H1 (cell line): ENCODE data around the gene APOA4. TPM values are rescaled to one million over a fixed set of nuclear protein-coding genes. Genes with fewer than 3 reads are reported as not detected.

Source experiments
- CTCF ChIA-PET: fragments of 300-600 bp; sonication (Branson Sonifier 250); formaldehyde crosslinking; loops from one replicate; lab custom pipeline; 2021; ENCODE audit not compliant: partially characterized antibody; lab: Charles Lee
- POLR2A ChIA-PET: fragments of 300-600 bp; sonication (Branson Sonifier 250); formaldehyde crosslinking; loops from one replicate; lab custom pipeline; 2021; ENCODE audit warnings: inconsistent platforms; ENCODE audit not compliant: partially characterized antibody; lab: Charles Lee
- DNase-seq, 2 experiments: peaks; one replicate each; pipeline versions ENCODE4 v3.0.0 to v3.0.0-alpha.2; 2010 to 2022; ENCODE audit warnings: low spot score in 2 of 2, low read depth in 1 of 2, mixed read lengths in 1 of 2
- FAIRE-seq: peaks from 2 replicates; lab custom pipeline; 2011; peaks lifted over from hg19 to GRCh38; lab: Jason Lieb, UNC
- H2AFZ ChIP-seq: 2 replicates; pipeline ENCODE4 v1.8.1; 2012; ENCODE audit warnings: low read length, inconsistent platforms
- H2AK5ac ChIP-seq: 2 replicates; pipeline ENCODE4 v1.6.1; 2013; ENCODE audit warnings: low read depth, low read length
- H2BK120ac ChIP-seq: replicated peaks from 2 replicates; pipeline ENCODE3; 2013; ENCODE audit warnings: low read depth, low read length, inconsistent platforms
- H2BK12ac ChIP-seq: 2 replicates; pipeline ENCODE4 v1.6.1; 2013; ENCODE audit warnings: low read depth, low read length
- H2BK15ac ChIP-seq: 2 replicates; pipeline ENCODE4 v1.6.1; 2013; ENCODE audit warnings: low read length
- H2BK20ac ChIP-seq: 2 replicates; pipeline ENCODE4 v1.6.1; 2013; ENCODE audit warnings: low read length
- H2BK5ac ChIP-seq: 2 replicates; pipeline ENCODE4 v1.6.1; 2013; ENCODE audit warnings: low read depth, low read length
- H3K14ac ChIP-seq: 2 replicates; pipeline ENCODE4 v1.6.1; 2013; ENCODE audit warnings: inconsistent platforms; ENCODE audit not compliant: insufficient read length
- H3K18ac ChIP-seq: 2 replicates; pipeline ENCODE4 v1.6.1; 2013; ENCODE audit warnings: low read length; ENCODE audit errors: extremely low read depth
- H3K23ac ChIP-seq: 2 replicates; pipeline ENCODE4 v1.6.1; 2013; ENCODE audit warnings: inconsistent platforms; ENCODE audit not compliant: insufficient read length
- H3K23me2 ChIP-seq: 2 replicates; pipeline ENCODE4 v1.6.1; 2013; ENCODE audit warnings: low read depth, low read length
- H3K27ac ChIP-seq: 2 replicates; pipeline ENCODE4 v1.6.1; 2011; ENCODE audit warnings: low read depth, low read length, inconsistent platforms
- H3K27me3 ChIP-seq, 4 experiments: replicated peaks in 1 of 4; 1 replicate in 1 of 4; 2 replicates in 3 of 4; pipeline versions ENCODE4 v1.6.1 to v1.8.1; 2011 to 2013; ENCODE audit warnings: low read length in 3 of 4, mild to moderate bottlenecking in 3 of 4, inconsistent platforms in 2 of 4, mixed read lengths in 2 of 4, moderate library complexity in 1 of 4; ENCODE audit not compliant: control insufficient read depth in 3 of 4, insufficient read depth in 3 of 4; ENCODE audit errors: extremely low read depth in 1 of 4
- H3K36me3 ChIP-seq, 4 experiments: 2 replicates each; pipeline versions ENCODE4 v1.6.1 to v1.8.1; 2011 to 2013; ENCODE audit warnings: mild to moderate bottlenecking in 4 of 4, low read length in 3 of 4, moderate library complexity in 2 of 4, control low read depth in 1 of 4, inconsistent platforms in 1 of 4; ENCODE audit not compliant: insufficient read depth in 4 of 4, control insufficient read depth in 2 of 4
- H3K4ac ChIP-seq: replicated peaks from 2 replicates; pipeline ENCODE3; 2013; ENCODE audit warnings: low read length, low read depth, mixed read lengths, inconsistent platforms; ENCODE audit not compliant: insufficient read length
- H3K4me1 ChIP-seq, 4 experiments: replicated peaks in 1 of 4; 1 replicate in 1 of 4; 2 replicates in 3 of 4; pipeline versions ENCODE4 v1.6.1 to v1.8.1; 2011 to 2013; ENCODE audit warnings: low read length in 3 of 4, inconsistent platforms in 2 of 4, mixed read lengths in 1 of 4; ENCODE audit not compliant: insufficient read depth in 4 of 4, control insufficient read depth in 3 of 4
- H3K4me2 ChIP-seq, 2 experiments: 2 replicates each; pipeline versions ENCODE4 v1.6.1 to v1.8.1; 2011 to 2013; ENCODE audit warnings: low read depth in 2 of 2, low read length in 2 of 2, control low read depth in 1 of 2, inconsistent platforms in 1 of 2, mild to moderate bottlenecking in 1 of 2; ENCODE audit not compliant: insufficient read depth in 1 of 2
- H3K4me3 ChIP-seq, 4 experiments: fragments of 200-600, 300-600 bp in 1 of 4; sonication (generic), shearing (Covaris generic), sonication (Bioruptor Twin) in 1 of 4; 2 replicates each; pipeline versions ENCODE4 v1.5.1 to v1.8.1; 2011 to 2016; ENCODE audit warnings: low read length in 4 of 4, low read depth in 3 of 4, control low read depth in 2 of 4, inconsistent platforms in 2 of 4, mild to moderate bottlenecking in 2 of 4, mixed read lengths in 1 of 4, moderate library complexity in 1 of 4; ENCODE audit not compliant: insufficient read depth in 2 of 4; ENCODE audit errors: extremely low read depth in 1 of 4
- H3K56ac ChIP-seq: replicated peaks from 2 replicates; pipeline ENCODE3; 2013; ENCODE audit warnings: low read depth, mild to moderate bottlenecking, mixed read lengths, low read length, inconsistent platforms; ENCODE audit not compliant: insufficient read length
- H3K79me1 ChIP-seq: 2 replicates; pipeline ENCODE4 v1.6.1; 2013; ENCODE audit warnings: low read depth, low read length, control low read depth
- H3K79me2 ChIP-seq, 2 experiments: 2 replicates each; pipeline versions ENCODE4 v1.6.1 to v1.8.1; 2012 to 2013; ENCODE audit warnings: low read length in 2 of 2, mild to moderate bottlenecking in 2 of 2, inconsistent platforms in 1 of 2; ENCODE audit not compliant: insufficient read depth in 2 of 2, control insufficient read depth in 1 of 2
- H3K9ac ChIP-seq, 4 experiments: replicated peaks in 1 of 4; 1 replicate in 1 of 4; 2 replicates in 3 of 4; pipeline versions ENCODE4 v1.6.1 to v1.8.1; 2011 to 2013; ENCODE audit warnings: low read depth in 3 of 4, low read length in 3 of 4, control low read depth in 2 of 4, mild to moderate bottlenecking in 2 of 4, moderate library complexity in 2 of 4, inconsistent platforms in 1 of 4; ENCODE audit errors: extremely low read depth in 1 of 4
- H3K9me3 ChIP-seq, 2 experiments: 2 replicates each; pipeline versions ENCODE4 v1.6.1 to v1.8.1; 2012 to 2013; ENCODE audit warnings: mild to moderate bottlenecking in 2 of 2, moderate library complexity in 2 of 2, control low read depth in 1 of 2, inconsistent platforms in 1 of 2, low read depth in 1 of 2, low read length in 1 of 2, mixed read lengths in 1 of 2; ENCODE audit not compliant: insufficient read depth in 2 of 2
- H4K20me1 ChIP-seq, 2 experiments: replicated peaks in 1 of 2; 2 replicates each; pipeline versions ENCODE3 to v1.8.1; 2011 to 2013; ENCODE audit warnings: inconsistent platforms in 2 of 2, low read length in 2 of 2, mild to moderate bottlenecking in 1 of 2; ENCODE audit not compliant: insufficient read depth in 2 of 2, control insufficient read depth in 1 of 2
- H4K5ac ChIP-seq: 2 replicates; pipeline ENCODE4 v1.6.1; 2013; ENCODE audit warnings: low read length, low read depth, mixed read lengths, inconsistent platforms; ENCODE audit not compliant: insufficient read length
- H4K8ac ChIP-seq: 2 replicates; pipeline ENCODE4 v1.8.0; 2013; ENCODE audit warnings: mild to moderate bottlenecking, moderate library complexity, low read length, inconsistent platforms; ENCODE audit not compliant: insufficient read depth; ENCODE audit errors: extremely low read depth
- H4K91ac ChIP-seq: replicated peaks from 2 replicates; pipeline ENCODE3; 2013; ENCODE audit warnings: low read length, mixed read lengths, inconsistent platforms; ENCODE audit not compliant: insufficient read length
- CREB1 ChIP-seq: IDR thresholded peaks from 2 replicates; pipeline ENCODE4 v1.6.1; 2012; ENCODE audit warnings: inconsistent platforms
- KDM4A ChIP-seq: IDR thresholded peaks from one replicate; pipeline ENCODE4 v1.7.1; 2012; ENCODE audit warnings: low read depth, mild to moderate bottlenecking, moderate library complexity, low read length, inconsistent platforms; ENCODE audit not compliant: severe bottlenecking
- WGBS, 2 experiments: shearing (Covaris generic) in 1 of 2; methylation state at CpG; one replicate each; pipeline versions ENCODE4 v1.1.6 to v1.1.7; 2013 to 2015; ENCODE audit warnings: low lambda C conversion rate in 2 of 2, mixed read lengths in 2 of 2, inconsistent platforms in 1 of 2, low coverage in 1 of 2, missing lambda C conversion rate in 1 of 2; ENCODE audit not compliant: insufficient replicate concordance in 2 of 2, insufficient coverage in 1 of 2, insufficient read length in 1 of 2; ENCODE audit errors: extremely low coverage in 1 of 2, missing lambda C conversion rate in 1 of 2; 5-methylcytosine and 5-hydroxymethylcytosine counted together
- polyA plus RNA-seq, 7 experiments: library from polyadenylated mRNA; depleted of rRNA in 3 of 7; stranded (reverse) in 5 of 7; unstranded in 2 of 7; fragments of >200 nt in 5 of 7; fragments of 200-250 nt in 2 of 7; gene quantifications; 1 replicate in 5 of 7; 2 replicates in 1 of 7; 4 replicates in 1 of 7; pipeline versions ENCODE4 v1.2.1 to v1.2.3, GENCODE V29; 2011 to 2013; ENCODE audit warnings: missing spikeins in 2 of 7, mixed read lengths in 2 of 7
- total RNA-seq: library from RNA; stranded (reverse); fragmentation: NEBNext Ultra II Directional; extraction: Animal tissue kit (Norgen Biotek cat#: 25700); gene quantifications from 2 replicates; pipeline ENCODE4 v1.2.1, GENCODE V29; 2021

Gene APOA4
- total and polyA plus RNA-seq, 2 of the 8 experiments (the other 6 are each of a cell fraction or from before 2014, with no cell fraction given): not detected

- H3K79me1 ChIP-seq: no peaks in the 10 kb centered on the region
- no peak for TF ChIP-seq CREB1
- peak; percentile 72 for TF ChIP-seq KDM4A
- no peak overlapping the region for H3K23ac ChIP-seq
- no peaks in the 10 kb centered on the region for H3K9me3 ChIP-seq
- no peak overlapping the region for H2AK5ac ChIP-seq
- H3K79me2 ChIP-seq: peaks cover 12 to 22% of the 10 kb centered on the region in 2 experiments
- no peak overlapping the region for H2BK12ac ChIP-seq
- H3K27ac ChIP-seq: no peak overlapping the region
- H3K27me3 ChIP-seq: no peaks in the 10 kb centered on the region
- H3K4ac ChIP-seq: peak overlapping the region; percentile 6
- H3K23me2 ChIP-seq: peaks cover 8% of the 10 kb centered on the region
- H3K4me2 ChIP-seq: peak overlapping the region; percentile 97 to 99
- H3K4me1 ChIP-seq: peaks cover 0 to 5% (median 3%) of the 10 kb centered on the region in 4 experiments; a peak in 2 of 7 replicates
- 0 out of 2 replicates have a peak overlapping the region, but pooled peaks have one; percentile 55 for H2BK20ac ChIP-seq
- peak overlapping the region in 3 of 4 experiments; percentile 66 to 90 (median 74); a peak in 6 of 7 replicates for H3K9ac ChIP-seq
- peak overlapping the region; percentile 91 for H4K5ac ChIP-seq
- peaks cover 9 to 32% (median 20%) of the 10 kb centered on the region in 4 experiments for H3K36me3 ChIP-seq
- ChIA-PET POLR2A (interaction anchor here (0.6 to 3.6 kb wide), 5 partner anchors 10 to 373 kb away, joined by 3 to 29 read pairs (median 4); partner anchors contain the start of genes APOA5, APOC3 and ZPR1), CTCF (interaction anchor here (1.0 to 2.3 kb wide), 3 partner anchors 17 to 30 kb away, joined by 3 to 8 read pairs (median 3); no protein-coding TSS in a partner anchor)
- no peaks in the 10 kb centered on the region for H4K20me1 ChIP-seq
- H4K8ac ChIP-seq: peak overlapping the region; percentile 94
- peak overlapping the region; percentile 59 for H2BK120ac ChIP-seq
- H4K91ac ChIP-seq: peak overlapping the region; percentile 1
- FAIRE-seq (no peak), DNase-seq (no peak)
- H2BK5ac ChIP-seq: peak overlapping the region; percentile 58; the same call in 1 of the 2 replicates
- H2AFZ ChIP-seq: peak overlapping the region; percentile 99
- WGBS, 2 experiments: 11% methylated on average over 25 of the region's 25 CpGs; no CpG with 5 or more reads in 1 of the 2 experiments
- H3K56ac ChIP-seq: peak overlapping the region; percentile 12
- H3K14ac ChIP-seq: peak overlapping the region; percentile 13
- H2BK15ac ChIP-seq: no peak overlapping the region
- H3K18ac ChIP-seq: peak overlapping the region; percentile 55; the same call in 1 of the 2 replicates
- H3K4me3 ChIP-seq: peak overlapping the region; percentile 67 to 96 (median 81)
Measured at GRCh38 chr11:116773203-116774097, 49.7 kb downstream of the APOA4 start.
